ENCODE results near the gene LANCL2. TPM values are rescaled to one million over a fixed set of nuclear protein-coding genes. Genes with fewer than 3 reads are reported as not detected.

LANCL2 gene
- total RNA-seq, 4 donors from 2014 or later = 16.9 to 59.3 (median 34.5) TPM

- Histone ChIP-seq H3K9me3 (no peaks in the 10 kb centered on the region), H3K27ac (no peak overlapping the region), H3K4me3 (no peak overlapping the region), H3K36me3 (no peaks in the 10 kb centered on the region), H3K4me1 (no peaks in the 10 kb centered on the region), H3K27me3 (no peaks in the 10 kb centered on the region)
- TF ChIP-seq CTCF (IDR thresholded peaks at IDR 0.05) = no peak
- TF ChIP-seq POLR2A (IDR thresholded peaks at IDR 0.05) = no peak
- DNase-seq = no peak
These were observed 72.2 kb downstream of the LANCL2 start for GRCh38 chr7:55437375-55437774.

GRCh38 chr7:55438085-55438756, 73.1 kb downstream of the LANCL2 start:
- TF ChIP-seq POLR2A (IDR thresholded peaks at IDR 0.05) (no peak), CTCF (IDR thresholded peaks at IDR 0.05) (no peak)
- Histone ChIP-seq H3K4me3 (no peak overlapping the region), H3K9me3 (no peaks in the 10 kb centered on the region), H3K27me3 (no peaks in the 10 kb centered on the region), H3K27ac (no peak overlapping the region), H3K36me3 (no peaks in the 10 kb centered on the region), H3K4me1 (no peaks in the 10 kb centered on the region)
- DNase-seq = no peak

- no peaks in the 10 kb centered on the region for H3K9me3 ChIP-seq
- H3K4me3 ChIP-seq = no peak overlapping the region
- no peaks in the 10 kb centered on the region for H3K4me1 ChIP-seq
- no peaks in the 10 kb centered on the region for H3K27me3 ChIP-seq
- no peaks in the 10 kb centered on the region for H3K36me3 ChIP-seq
- H3K27ac ChIP-seq = no peak overlapping the region
- TF ChIP-seq POLR2A (IDR thresholded peaks at IDR 0.05) (no peak), CTCF (IDR thresholded peaks at IDR 0.05) (no peak)
- no peak for DNase-seq
These were observed 73.8 kb downstream of the LANCL2 start for GRCh38 chr7:55438757-55439525.

- no peak for DNase-seq
These were observed 74.5 kb downstream of the LANCL2 start for GRCh38 chr7:55439627-55440026.

GRCh38 chr7:55440040-55440690, 75.0 kb downstream of the LANCL2 start:
- Histone ChIP-seq H3K4me1 (no peaks in the 10 kb centered on the region), H3K4me3 (no peak overlapping the region), H3K27me3 (no peaks in the 10 kb centered on the region), H3K36me3 (no peaks in the 10 kb centered on the region), H3K27ac (no peak overlapping the region), H3K9me3 (no peaks in the 10 kb centered on the region)
- TF ChIP-seq POLR2A (IDR thresholded peaks at IDR 0.05) (no peak), CTCF (IDR thresholded peaks at IDR 0.05) (no peak)
- no peak for DNase-seq

More at GRCh38 chr7:55439627-55440026, 74.5 kb downstream of the LANCL2 start:
- Histone ChIP-seq H3K9me3 (no peaks in the 10 kb centered on the region), H3K27ac (no peak overlapping the region), H3K4me1 (no peaks in the 10 kb centered on the region), H3K4me3 (no peak overlapping the region), H3K36me3 (no peaks in the 10 kb centered on the region), H3K27me3 (no peaks in the 10 kb centered on the region)
- TF ChIP-seq POLR2A (IDR thresholded peaks at IDR 0.05) (no peak), CTCF (IDR thresholded peaks at IDR 0.05) (no peak)
